Breast epithelium (tissue), 4 donors: ENCODE measurements around the gene PRAC2. TPM values are rescaled to one million over a fixed set of nuclear protein-coding genes. Genes with fewer than 3 reads are reported as not detected.

Experiments
- DNase-seq, 2 donors: peaks; one replicate each; pipeline ENCODE4 v3.0.0-alpha.2; 2019; ENCODE audit warnings: low spot score in 2 of 2
- H3K27ac ChIP-seq, 2 donors: fragments of 200-600 bp; sonication (generic) in 1 of 2; one replicate each; pipeline ENCODE4 v1.5.1; 2016 to 2019; ENCODE audit warnings: mild to moderate bottlenecking in 1 of 2
- H3K27me3 ChIP-seq, 2 donors: fragments of 200-600 bp; sonication (generic) in 1 of 2; one replicate each; pipeline versions ENCODE4 v1.5.1 to v1.6.0; 2017 to 2019; ENCODE audit warnings: control low read depth in 1 of 2, mild to moderate bottlenecking in 1 of 2
- H3K36me3 ChIP-seq: fragments of 200-600 bp; one replicate; pipeline ENCODE4 v1.5.1; 2019
- H3K4me1 ChIP-seq, 2 donors: fragments of 200-600 bp; sonication (generic); one replicate each; pipeline ENCODE4 v1.5.1; 2016 to 2019; ENCODE audit warnings: control low read depth in 1 of 2
- H3K4me3 ChIP-seq, 3 donors: fragments of 200-600 bp; sonication (generic); 1 replicate in 2 of 3; 2 replicates in 1 of 3; pipeline ENCODE4 v1.5.1; 2016 to 2019; ENCODE audit warnings: mild to moderate bottlenecking in 3 of 3, moderate library complexity in 2 of 3
- H3K9me3 ChIP-seq, 2 donors: fragments of 200-600 bp; sonication (generic) in 1 of 2; one replicate each; pipeline ENCODE4 v1.5.1; 2016 to 2019; ENCODE audit warnings: control low read depth in 1 of 2
- CTCF ChIP-seq, 3 donors: fragments of 450-650 bp; IDR thresholded peaks; one replicate each; pipeline ENCODE4 v1.5.1; 2016 to 2017; ENCODE audit warnings: antibody characterized with exemption in 3 of 3, mild to moderate bottlenecking in 3 of 3, moderate library complexity in 3 of 3
- POLR2A ChIP-seq: fragments of 450-650 bp; IDR thresholded peaks from one replicate; pipeline ENCODE4 v1.6.1; 2016; ENCODE audit warnings: antibody characterized with exemption, mild to moderate bottlenecking, moderate library complexity
- POLR2AphosphoS5 ChIP-seq, 3 donors: sonication (generic); formaldehyde crosslinking; IDR thresholded peaks; one replicate each; pipeline ENCODE4 v1.6.1; 2017; ENCODE audit warnings: antibody characterized with exemption in 3 of 3
- intact Hi-C: fragments of 100-400 bp; cut with DNase I; formaldehyde crosslinking; loops from one replicate; pipeline ENCODE4 v1.15.1; 2023; ENCODE audit warnings: low total_unique reads
- total RNA-seq, 3 donors: library from RNA; depleted of rRNA; stranded (reverse); fragments of >200 nt; gene quantifications; one replicate each; pipeline ENCODE4 v1.1.0, GENCODE V29; 2016

Gene PRAC2
- total RNA-seq, 3 donors from 2014 or later: not detected

GRCh38 chr17:48745381-48746275 is 22.6 kb downstream of the PRAC2 start:
- intact Hi-C loops: no loop called here

GRCh38 chr17:48746916-48747444 is 24.0 kb downstream of the PRAC2 start:
- intact Hi-C loops: no loop called here
- no peak overlapping the region for H3K4me3 ChIP-seq
- DNase-seq: no peak
- peaks cover 12 to 100% of the 10 kb centered on the region in 2 donors for H3K27me3 ChIP-seq
- no peaks in the 10 kb centered on the region for H3K4me1 ChIP-seq
- H3K36me3 ChIP-seq: no peaks in the 10 kb centered on the region
- no peak for TF ChIP-seq POLR2A
- TF ChIP-seq CTCF (IDR thresholded peaks at IDR 0.05): no peak
- TF ChIP-seq POLR2AphosphoS5 (IDR thresholded peaks at IDR 0.05): no peak
- no peaks in the 10 kb centered on the region for H3K9me3 ChIP-seq
- H3K27ac ChIP-seq: no peak overlapping the region

More at GRCh38 chr17:48745381-48746275, 22.6 kb downstream of the PRAC2 start:
- Histone ChIP-seq H3K27me3 (peaks cover 12 to 100% of the 10 kb centered on the region in 2 donors), H3K36me3 (no peaks in the 10 kb centered on the region), H3K27ac (no peak overlapping the region), H3K4me1 (no peaks in the 10 kb centered on the region), H3K4me3 (no peak overlapping the region), H3K9me3 (no peaks in the 10 kb centered on the region)
- no peak for DNase-seq
- no peak for TF ChIP-seq POLR2AphosphoS5 (IDR thresholded peaks at IDR 0.05)
- TF ChIP-seq POLR2A: no peak
- no peak for TF ChIP-seq CTCF (IDR thresholded peaks at IDR 0.05)

GRCh38 chr17:48747445-48748363 is 24.7 kb downstream of the PRAC2 start:
- DNase-seq: no peak
- Histone ChIP-seq H3K36me3 (no peaks in the 10 kb centered on the region), H3K27me3 (peaks cover 15 to 100% of the 10 kb centered on the region in 2 donors), H3K9me3 (no peaks in the 10 kb centered on the region), H3K4me1 (no peaks in the 10 kb centered on the region), H3K27ac (no peak overlapping the region), H3K4me3 (no peak overlapping the region)
- TF ChIP-seq POLR2AphosphoS5 (IDR thresholded peaks at IDR 0.05) (no peak), CTCF (IDR thresholded peaks at IDR 0.05) (no peak), POLR2A (no peak)
- intact Hi-C loops: no loop called here

GRCh38 chr17:48748718-48749566 is 26.0 kb downstream of the PRAC2 start:
- TF ChIP-seq POLR2AphosphoS5 (IDR thresholded peaks at IDR 0.05) (no peak), POLR2A (no peak), CTCF (IDR thresholded peaks at IDR 0.05) (no peak)
- intact Hi-C loops: no loop called here
- Histone ChIP-seq H3K36me3 (no peaks in the 10 kb centered on the region), H3K4me1 (no peaks in the 10 kb centered on the region), H3K9me3 (no peaks in the 10 kb centered on the region), H3K27ac (no peak overlapping the region), H3K27me3 (peaks cover 14 to 100% of the 10 kb centered on the region in 2 donors), H3K4me3 (no peak overlapping the region)
- no peak for DNase-seq
